ENCODE data around the gene PCDH9. TPM values are rescaled to one million over a fixed set of nuclear protein-coding genes. Genes with fewer than 3 reads are reported as not detected.

The PCDH9 gene
- total RNA-seq, 1 donor from 2014 or later: 1.7 TPM

- Mint-ChIP-seq H3K27me3 (no peaks in the 10 kb centered on the region), H3K4me1 (ENCODE audit: low read depth) (peaks cover 30% of the 10 kb centered on the region), H3K4me3 (ENCODE audit: low read depth) (no peak overlapping the region), H3K36me3 (ENCODE audit: insufficient read depth) (no peaks in the 10 kb centered on the region), H3K9me3 (ENCODE audit: low read depth) (no peaks in the 10 kb centered on the region), H3K27ac (no peak overlapping the region)
- no peak for TF ChIP-seq CTCF (IDR thresholded peaks at IDR 0.05; ENCODE audit: unreplicated experiment)
- no peak for DNase-seq (ENCODE audit: low spot score, unreplicated experiment)
Measured at GRCh38 chr13:66329988-66330451, 900.1 kb downstream of the PCDH9 start.

DNA sequence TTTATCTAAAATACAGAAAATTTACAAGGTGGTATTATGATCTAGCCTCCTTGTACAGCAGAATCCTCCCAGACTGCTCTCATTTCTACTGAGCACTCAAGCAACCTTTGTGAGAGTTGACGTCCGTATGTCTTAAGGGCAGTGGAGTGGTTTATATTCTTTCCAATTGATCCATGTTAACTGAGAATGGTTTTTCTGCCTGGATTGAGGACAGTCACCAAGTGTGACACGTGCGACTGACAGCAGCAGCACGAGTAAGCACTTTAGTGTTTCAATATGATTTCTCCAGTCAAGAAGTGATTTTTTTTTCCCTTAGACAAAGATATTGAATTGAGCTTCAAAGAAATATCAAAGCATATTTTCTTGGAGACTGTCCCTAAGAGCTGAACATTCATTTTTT, 901.7 kb downstream of the PCDH9 start:
- no peak for DNase-seq (ENCODE audit: low spot score, unreplicated experiment)
- H3K4me3 Mint-ChIP-seq (ENCODE audit: low read depth): no peak overlapping the region
- no peaks in the 10 kb centered on the region for H3K9me3 Mint-ChIP-seq (ENCODE audit: low read depth)
- H3K36me3 Mint-ChIP-seq (ENCODE audit: insufficient read depth): no peaks in the 10 kb centered on the region
- no peak for TF ChIP-seq CTCF (IDR thresholded peaks at IDR 0.05; ENCODE audit: unreplicated experiment)
- H3K27ac Mint-ChIP-seq: no peak overlapping the region
- no peaks in the 10 kb centered on the region for H3K27me3 Mint-ChIP-seq
- peaks cover 30% of the 10 kb centered on the region for H3K4me1 Mint-ChIP-seq (ENCODE audit: low read depth)

- Mint-ChIP-seq H3K9me3 (ENCODE audit: low read depth) (no peaks in the 10 kb centered on the region), H3K36me3 (ENCODE audit: insufficient read depth) (no peaks in the 10 kb centered on the region), H3K27ac (no peak overlapping the region), H3K27me3 (no peaks in the 10 kb centered on the region), H3K4me3 (ENCODE audit: low read depth) (no peak overlapping the region), H3K4me1 (ENCODE audit: low read depth) (peaks cover 7% of the 10 kb centered on the region)
- DNase-seq (ENCODE audit: low spot score, unreplicated experiment): no peak
- no peak for TF ChIP-seq CTCF (IDR thresholded peaks at IDR 0.05; ENCODE audit: unreplicated experiment)
Measured at GRCh38 chr13:66323745-66324347, 906.3 kb downstream of the PCDH9 start.

- Mint-ChIP-seq H3K4me1 (ENCODE audit: low read depth) (peaks cover 7% of the 10 kb centered on the region), H3K27ac (no peak overlapping the region), H3K36me3 (ENCODE audit: insufficient read depth) (no peaks in the 10 kb centered on the region), H3K9me3 (ENCODE audit: low read depth) (no peaks in the 10 kb centered on the region), H3K4me3 (ENCODE audit: low read depth) (no peak overlapping the region), H3K27me3 (no peaks in the 10 kb centered on the region)
- no peak for TF ChIP-seq CTCF (IDR thresholded peaks at IDR 0.05; ENCODE audit: unreplicated experiment)
- no peak for DNase-seq (ENCODE audit: low spot score, unreplicated experiment)
Measured at GRCh38 chr13:66322936-66323335, 907.2 kb downstream of the PCDH9 start.

DNA sequence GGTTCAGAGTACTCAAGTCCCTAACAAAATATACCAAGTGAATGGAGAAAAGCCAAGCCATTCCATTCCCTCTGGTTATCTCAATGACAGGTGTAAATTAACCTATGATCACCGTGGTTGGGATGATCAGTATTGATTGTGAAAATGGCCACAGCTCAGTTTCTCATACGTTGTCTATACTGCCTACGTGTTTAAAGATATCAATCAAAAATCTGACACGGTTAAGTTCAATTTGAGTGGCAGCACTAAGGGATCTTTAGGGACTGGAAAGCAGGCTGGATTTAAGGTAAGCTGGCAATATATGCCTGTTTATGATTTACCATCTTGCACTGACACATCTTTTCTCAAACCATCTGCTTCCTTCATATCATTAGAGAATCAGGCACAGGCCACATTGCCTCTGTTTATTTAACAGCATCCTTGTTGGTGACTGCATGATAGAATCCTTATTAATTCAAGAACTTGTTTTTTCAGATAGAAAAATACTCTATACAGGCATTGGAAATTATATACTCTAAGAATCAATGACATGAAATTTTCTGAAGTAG, 907.9 kb downstream of the PCDH9 start:
- Mint-ChIP-seq H3K27me3 (no peaks in the 10 kb centered on the region), H3K36me3 (ENCODE audit: insufficient read depth) (no peaks in the 10 kb centered on the region), H3K27ac (no peak overlapping the region), H3K4me1 (ENCODE audit: low read depth) (peaks cover 5% of the 10 kb centered on the region), H3K9me3 (ENCODE audit: low read depth) (no peaks in the 10 kb centered on the region), H3K4me3 (ENCODE audit: low read depth) (no peak overlapping the region)
- no peak for TF ChIP-seq CTCF (IDR thresholded peaks at IDR 0.05; ENCODE audit: unreplicated experiment)
- no peak for DNase-seq (ENCODE audit: low spot score, unreplicated experiment)
